ENCODE results near the gene SYNRG. TPM values are rescaled to one million over a fixed set of nuclear protein-coding genes. Genes with fewer than 3 reads are reported as not detected.

Gene SYNRG
- total RNA-seq, 1 experiment from 2014 or later, result 40.5 TPM

DNA sequence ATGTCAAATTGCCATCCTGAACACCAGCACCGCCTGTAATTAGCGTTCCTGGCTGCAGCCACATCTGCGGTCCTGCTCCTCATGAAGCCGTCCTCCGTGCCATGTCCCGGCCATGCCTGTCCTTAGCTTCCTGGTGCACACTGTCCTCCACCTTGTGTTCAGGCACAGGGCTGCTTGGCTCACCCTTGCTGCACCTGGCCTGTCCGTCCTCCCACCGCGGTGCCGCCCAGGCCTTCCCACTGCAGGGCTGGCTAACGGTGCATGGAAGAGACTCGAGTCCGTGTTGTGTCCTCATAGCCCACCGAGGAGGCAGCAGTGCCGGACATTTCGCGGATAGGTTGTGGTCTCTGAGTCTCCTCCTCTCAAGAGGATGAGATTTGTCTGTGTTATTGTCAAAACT, 99.2 kb downstream of the SYNRG start:
- no peaks in the 10 kb centered on the region for H3K4me1 Mint-ChIP-seq (ENCODE audit: low read depth, unreplicated experiment)
- H3K4me3 Mint-ChIP-seq (ENCODE audit: unreplicated experiment), result no peak overlapping the region
- TF ChIP-seq, protein P1, sequence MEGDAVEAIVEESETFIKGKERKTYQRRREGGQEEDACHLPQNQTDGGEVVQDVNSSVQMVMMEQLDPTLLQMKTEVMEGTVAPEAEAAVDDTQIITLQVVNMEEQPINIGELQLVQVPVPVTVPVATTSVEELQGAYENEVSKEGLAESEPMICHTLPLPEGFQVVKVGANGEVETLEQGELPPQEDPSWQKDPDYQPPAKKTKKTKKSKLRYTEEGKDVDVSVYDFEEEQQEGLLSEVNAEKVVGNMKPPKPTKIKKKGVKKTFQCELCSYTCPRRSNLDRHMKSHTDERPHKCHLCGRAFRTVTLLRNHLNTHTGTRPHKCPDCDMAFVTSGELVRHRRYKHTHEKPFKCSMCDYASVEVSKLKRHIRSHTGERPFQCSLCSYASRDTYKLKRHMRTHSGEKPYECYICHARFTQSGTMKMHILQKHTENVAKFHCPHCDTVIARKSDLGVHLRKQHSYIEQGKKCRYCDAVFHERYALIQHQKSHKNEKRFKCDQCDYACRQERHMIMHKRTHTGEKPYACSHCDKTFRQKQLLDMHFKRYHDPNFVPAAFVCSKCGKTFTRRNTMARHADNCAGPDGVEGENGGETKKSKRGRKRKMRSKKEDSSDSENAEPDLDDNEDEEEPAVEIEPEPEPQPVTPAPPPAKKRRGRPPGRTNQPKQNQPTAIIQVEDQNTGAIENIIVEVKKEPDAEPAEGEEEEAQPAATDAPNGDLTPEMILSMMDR (IDR thresholded peaks at IDR 0.05; ENCODE audit: insufficient read depth in 1 of 2, low read depth in 1 of 2, low read length in 1 of 2, severe bottlenecking in 1 of 2, unreplicated experiment in 1 of 2), result no peak
- H3K4me1 ChIP-seq, result no peaks in the 10 kb centered on the region
- H3K27me3 Mint-ChIP-seq (ENCODE audit: insufficient read depth, unreplicated experiment), result no peaks in the 10 kb centered on the region
- intact Hi-C loops (cut with micrococcal nuclease; ENCODE audit: unreplicated experiment), result no loop called here
- no peak overlapping the region for H3K27ac Mint-ChIP-seq (ENCODE audit: unreplicated experiment)
- no peaks in the 10 kb centered on the region for H3K9me3 Mint-ChIP-seq (ENCODE audit: unreplicated experiment)
- no peaks in the 10 kb centered on the region for H3K9me3 ChIP-seq
- peaks cover 54% of the 10 kb centered on the region for H3K36me3 Mint-ChIP-seq (ENCODE audit: insufficient read depth, unreplicated experiment)
- H3K4me3 ChIP-seq (ENCODE audit: low read depth, low read length), result no peak overlapping the region
- ChIA-PET CTCF (no interaction called here), POLR2A (no interaction called here)
- BruUV-seq (replicated peaks), result no TSS peak
- DNase-seq, result no peak
- peaks cover 4% of the 10 kb centered on the region; the same call in 1 of the 2 replicates for H3K36me3 ChIP-seq (ENCODE audit: control insufficient read depth, insufficient read depth, low read length)
- H3K27me3 ChIP-seq (replicated peaks; ENCODE audit: control insufficient read depth, insufficient read depth, low read length), result no peaks in the 10 kb centered on the region

DNA sequence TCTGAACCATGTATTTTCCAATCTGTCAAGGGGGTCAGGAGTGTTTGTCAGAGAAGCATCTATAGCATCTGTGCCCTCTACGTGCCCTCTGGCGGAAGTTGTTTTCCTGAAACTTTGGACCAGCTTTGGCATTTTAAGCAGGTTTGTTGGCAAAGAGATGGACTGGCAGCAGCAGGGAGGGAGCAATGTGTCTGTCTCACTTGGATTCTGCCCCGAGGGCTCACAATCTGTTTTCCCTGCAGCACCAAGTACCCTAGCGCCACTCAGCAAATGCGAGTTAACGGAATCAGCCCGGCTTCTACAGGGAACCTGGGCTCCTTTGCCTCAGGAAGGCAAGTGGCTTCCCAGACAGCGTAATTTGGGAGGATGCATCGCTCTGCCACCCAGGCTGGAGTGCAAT, 102.1 kb downstream of the SYNRG start:
- H3K4me1 ChIP-seq, result peaks cover 5% of the 10 kb centered on the region; the same call in 1 of the 2 replicates
- Mint-ChIP-seq H3K27me3 (ENCODE audit: insufficient read depth, unreplicated experiment) (no peaks in the 10 kb centered on the region), H3K4me3 (ENCODE audit: unreplicated experiment) (no peak overlapping the region), H3K36me3 (ENCODE audit: insufficient read depth, unreplicated experiment) (peaks cover 34% of the 10 kb centered on the region), H3K4me1 (ENCODE audit: low read depth, unreplicated experiment) (peaks cover 4% of the 10 kb centered on the region), H3K27ac (ENCODE audit: unreplicated experiment) (no peak overlapping the region), H3K9me3 (ENCODE audit: unreplicated experiment) (no peaks in the 10 kb centered on the region)
- H3K36me3 ChIP-seq (ENCODE audit: control insufficient read depth, insufficient read depth, low read length), result peaks cover 1% of the 10 kb centered on the region; the same call in 1 of the 2 replicates
- TF ChIP-seq, protein P1 (IDR thresholded peaks at IDR 0.05; ENCODE audit: insufficient read depth in 1 of 2, low read depth in 1 of 2, low read length in 1 of 2, severe bottlenecking in 1 of 2, unreplicated experiment in 1 of 2), result no peak
- intact Hi-C loops (cut with micrococcal nuclease; ENCODE audit: unreplicated experiment), result no loop called here
- no peaks in the 10 kb centered on the region for H3K9me3 ChIP-seq
- H3K27me3 ChIP-seq (replicated peaks; ENCODE audit: control insufficient read depth, insufficient read depth, low read length), result no peaks in the 10 kb centered on the region
- BruUV-seq (replicated peaks), result no TSS peak
- ChIA-PET POLR2A (no interaction called here), CTCF (interaction anchor here (0.6 to 0.9 kb wide), 3 partner anchors 9 to 134 kb away, joined by 3 read pairs; partner anchors contain the start of gene SYNRG)
- no peak overlapping the region for H3K4me3 ChIP-seq (ENCODE audit: low read depth, low read length)
- no peak for DNase-seq

DNA sequence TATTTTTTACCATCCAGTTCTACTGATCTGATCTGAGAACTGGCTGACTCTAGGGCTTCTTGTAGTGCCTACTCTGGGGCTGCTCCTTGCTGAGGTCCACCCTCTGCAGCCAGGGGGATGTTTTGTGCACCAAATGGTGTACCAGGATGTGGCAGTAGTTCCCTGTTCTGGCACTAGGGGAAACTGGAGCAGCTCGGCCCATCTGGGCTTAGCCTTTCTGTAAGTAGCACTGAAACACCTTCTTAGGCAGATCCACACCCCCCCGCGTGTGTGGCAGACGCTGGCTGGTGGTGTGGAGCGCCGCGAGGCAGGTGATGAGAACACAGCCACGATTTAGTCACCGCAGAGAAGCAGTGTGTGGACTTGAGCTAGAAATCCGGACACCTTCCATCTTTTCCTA, 102.5 kb downstream of the SYNRG start:
- Histone ChIP-seq H3K36me3 (ENCODE audit: control insufficient read depth, insufficient read depth, low read length) (no peaks in the 10 kb centered on the region), H3K4me1 (peaks cover 5% of the 10 kb centered on the region; the same call in 1 of the 2 replicates), H3K27me3 (replicated peaks; ENCODE audit: control insufficient read depth, insufficient read depth, low read length) (no peaks in the 10 kb centered on the region), H3K9me3 (no peaks in the 10 kb centered on the region), H3K4me3 (ENCODE audit: low read depth, low read length) (no peak overlapping the region)
- Mint-ChIP-seq H3K27me3 (ENCODE audit: insufficient read depth, unreplicated experiment) (no peaks in the 10 kb centered on the region), H3K9me3 (ENCODE audit: unreplicated experiment) (no peaks in the 10 kb centered on the region), H3K27ac (ENCODE audit: unreplicated experiment) (no peak overlapping the region), H3K36me3 (ENCODE audit: insufficient read depth, unreplicated experiment) (peaks cover 32% of the 10 kb centered on the region), H3K4me3 (ENCODE audit: unreplicated experiment) (no peak overlapping the region), H3K4me1 (ENCODE audit: low read depth, unreplicated experiment) (peaks cover 7% of the 10 kb centered on the region)
- peak; percentile 65 to 72 for DNase-seq
- CTCF ChIA-PET, result interaction anchor here (0.6 to 0.9 kb wide), 5 partner anchors 9 to 332 kb away, joined by 3 to 4 read pairs (median 3); partner anchors contain the start of gene SYNRG
- TF ChIP-seq, protein P1 (IDR thresholded peaks at IDR 0.05; ENCODE audit: insufficient read depth in 1 of 2, low read depth in 1 of 2, low read length in 1 of 2, severe bottlenecking in 1 of 2, unreplicated experiment in 1 of 2), result peak; percentile 51 to 80
- intact Hi-C loops (cut with micrococcal nuclease; ENCODE audit: unreplicated experiment), result no loop called here
- POLR2A ChIA-PET, result no interaction called here
- no TSS peak for BruUV-seq (replicated peaks)

Data from Caco-2 (cell line).